Activated CD8-positive, alpha-beta T cell treated with anti-CD3 and anti-CD28 coated beads, Interleukin-2, amount 10 ng/mL, durations not matched to agents 7 days and 5 days (primary cell): ENCODE results near the gene RBM45. TPM values are rescaled to one million over a fixed set of nuclear protein-coding genes. Genes with fewer than 3 reads are reported as not detected.

Experiments used
- ATAC-seq: fragments of 150-1000 bp; cut with Tn5 transposase; one replicate; pipeline ENCODE4 v1.10.0; 2021; ENCODE audit warnings: moderate library complexity
- CTCF ChIA-PET: fragments of 350-600 bp; sonication (Branson Sonifier 250); formaldehyde crosslinking; loops from one replicate; lab custom pipeline; 2021; ENCODE audit warnings: antibody characterized with exemption; lab: Charles Lee
- POLR2A ChIA-PET: fragments of 350-600 bp; sonication (Branson Sonifier 250); formaldehyde crosslinking; loops from one replicate; lab custom pipeline; 2021; ENCODE audit warnings: antibody characterized with exemption; lab: Charles Lee
- DNase-seq: peaks from one replicate; pipeline ENCODE4 v3.0.0-alpha.2; 2020
- H3K27ac Mint-ChIP-seq: one replicate; pipeline ENCODE4 v1.8.0; 2021; ENCODE audit warnings: mild to moderate bottlenecking, mixed read lengths
- H3K27me3 Mint-ChIP-seq: one replicate; pipeline ENCODE4 v1.8.0; 2021; ENCODE audit warnings: low read depth, mixed read lengths
- H3K36me3 Mint-ChIP-seq: one replicate; pipeline ENCODE4 v1.8.0; 2021; ENCODE audit warnings: low read depth, mixed read lengths
- H3K4me1 Mint-ChIP-seq: one replicate; pipeline ENCODE4 v1.8.0; 2021; ENCODE audit warnings: low read depth, mixed read lengths
- H3K4me3 Mint-ChIP-seq: one replicate; pipeline ENCODE4 v1.8.0; 2021; ENCODE audit warnings: mild to moderate bottlenecking, mixed read lengths
- H3K9me3 Mint-ChIP-seq: one replicate; pipeline ENCODE4 v1.8.0; 2022; ENCODE audit warnings: mixed read lengths; ENCODE audit not compliant: insufficient read depth
- total RNA-seq, 2 experiments: library from RNA; stranded (reverse); gene quantifications; one replicate each; pipeline ENCODE4 v1.2.3, GENCODE V29; 2021

Gene RBM45, protein sequence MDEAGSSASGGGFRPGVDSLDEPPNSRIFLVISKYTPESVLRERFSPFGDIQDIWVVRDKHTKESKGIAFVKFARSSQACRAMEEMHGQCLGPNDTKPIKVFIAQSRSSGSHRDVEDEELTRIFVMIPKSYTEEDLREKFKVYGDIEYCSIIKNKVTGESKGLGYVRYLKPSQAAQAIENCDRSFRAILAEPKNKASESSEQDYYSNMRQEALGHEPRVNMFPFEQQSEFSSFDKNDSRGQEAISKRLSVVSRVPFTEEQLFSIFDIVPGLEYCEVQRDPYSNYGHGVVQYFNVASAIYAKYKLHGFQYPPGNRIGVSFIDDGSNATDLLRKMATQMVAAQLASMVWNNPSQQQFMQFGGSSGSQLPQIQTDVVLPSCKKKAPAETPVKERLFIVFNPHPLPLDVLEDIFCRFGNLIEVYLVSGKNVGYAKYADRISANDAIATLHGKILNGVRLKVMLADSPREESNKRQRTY
- 10 to 100 TPM; 16.9 to 18.0 TPM for total RNA-seq

DNA sequence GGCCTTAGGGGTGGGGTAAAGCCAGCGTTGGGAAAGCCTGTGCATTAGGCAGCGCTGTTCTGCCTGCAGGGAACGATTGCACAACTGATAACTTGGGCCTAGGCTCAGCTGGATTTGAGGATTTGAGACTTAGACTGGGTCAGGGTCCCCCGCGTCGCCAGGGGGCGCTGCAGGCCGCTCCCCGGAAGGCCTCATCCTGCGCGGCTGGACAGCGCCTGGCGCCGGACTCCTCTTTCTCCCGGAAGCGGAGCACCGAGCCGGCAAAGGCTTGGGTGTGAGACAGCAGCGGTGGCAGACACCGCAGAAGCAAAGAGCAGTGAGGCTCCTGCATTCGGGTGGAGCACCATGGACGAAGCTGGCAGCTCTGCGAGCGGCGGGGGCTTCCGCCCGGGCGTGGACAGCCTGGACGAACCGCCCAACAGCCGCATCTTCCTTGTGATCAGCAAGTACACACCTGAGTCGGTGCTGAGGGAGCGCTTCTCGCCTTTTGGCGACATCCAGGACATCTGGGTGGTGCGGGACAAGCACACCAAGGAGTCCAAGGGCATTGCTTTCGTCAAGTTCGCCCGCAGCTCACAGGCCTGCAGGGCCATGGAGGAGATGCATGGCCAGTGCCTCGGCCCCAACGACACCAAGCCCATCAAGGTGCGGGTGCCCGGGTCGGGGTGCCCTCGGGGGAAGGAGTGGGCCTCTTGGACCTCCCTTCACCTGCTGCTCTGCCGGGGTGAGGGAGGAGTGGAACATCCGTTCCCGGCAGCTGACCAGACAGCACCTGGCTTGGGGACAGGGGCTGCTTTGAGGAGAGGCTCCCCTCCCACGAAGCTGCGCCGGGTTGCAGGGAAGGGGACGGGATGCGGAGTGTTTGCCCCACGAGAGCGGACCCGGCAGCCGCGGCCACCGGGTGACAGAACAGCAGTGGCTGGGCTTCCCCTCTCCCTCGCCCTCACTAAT is at the start of gene RBM45:
Gene RBM45, plus strand, starts transcription at position 236 of the 951 bp plus-strand sequence. Its CDS starts 110 bp downstream, at position 346.
- ChIA-PET POLR2A (interaction anchor here (1.3 kb wide), 1 partner anchor 301 kb away, joined by 6 read pairs; no protein-coding TSS in a partner anchor), CTCF (interaction anchor here (0.6 to 3.8 kb wide), 36 partner anchors 10 to 930 kb away, joined by 3 to 37 read pairs (median 4); no protein-coding TSS in a partner anchor)
- Mint-ChIP-seq H3K4me3 (peak within 1 kb of the TSS; percentile 95), H3K27me3 (no peaks in the 10 kb centered on the region), H3K9me3 (no peaks in the 10 kb centered on the region), H3K36me3 (peaks cover 7% of the 10 kb centered on the region), H3K4me1 (peaks cover 31% of the 10 kb centered on the region), H3K27ac (peak within 1 kb of the TSS; percentile 91)
- ATAC-seq (peak; percentile 95), DNase-seq (peak; percentile 89)

GRCh38 chr2:178066324-178066723 is 45.9 kb upstream of the RBM45 start:
- no peak overlapping the region for H3K27ac Mint-ChIP-seq
- CTCF ChIA-PET, result no interaction called here
- POLR2A ChIA-PET, result no interaction called here
- no peaks in the 10 kb centered on the region for H3K4me1 Mint-ChIP-seq
- DNase-seq (no peak), ATAC-seq (no peak)
- no peak overlapping the region for H3K4me3 Mint-ChIP-seq
- H3K9me3 Mint-ChIP-seq, result no peaks in the 10 kb centered on the region
- H3K36me3 Mint-ChIP-seq, result no peaks in the 10 kb centered on the region
- H3K27me3 Mint-ChIP-seq, result peaks cover 20% of the 10 kb centered on the region

DNA sequence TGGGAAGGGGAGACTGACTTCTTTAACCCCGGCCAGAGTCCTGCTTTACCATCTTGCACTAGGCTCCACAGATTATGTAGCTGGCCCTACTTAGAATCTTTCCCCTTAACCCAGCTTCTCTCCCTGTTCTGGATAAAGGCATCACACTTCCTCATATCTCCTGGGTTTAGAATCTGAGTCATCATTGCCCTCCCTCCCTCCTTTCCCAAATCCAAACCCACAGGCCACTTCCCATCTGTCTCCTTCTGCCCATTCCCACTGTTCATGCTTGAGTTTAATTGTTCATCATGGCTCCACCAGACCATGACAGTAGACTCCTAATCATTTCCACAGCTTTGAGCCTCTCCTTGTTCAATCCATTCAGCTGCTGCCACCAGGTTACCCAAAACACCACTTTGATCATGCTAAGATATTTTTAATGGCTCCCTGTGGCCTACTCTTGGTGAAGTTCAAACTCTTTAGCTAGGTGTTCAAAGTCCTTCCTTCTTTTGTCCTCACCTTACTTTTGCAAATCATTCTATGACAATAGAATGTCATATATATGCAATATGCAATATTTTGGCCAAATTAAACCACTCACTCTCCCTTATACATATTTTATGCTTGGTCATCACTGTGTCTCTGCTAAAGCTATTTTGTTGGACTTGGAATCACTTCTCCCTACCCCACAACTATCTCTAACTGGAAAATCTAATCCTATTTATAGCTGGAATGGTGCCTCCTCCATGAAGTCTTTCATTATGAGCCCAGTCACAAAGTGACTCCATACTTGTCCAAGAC is 45.2 kb upstream of the RBM45 start:
- no peaks in the 10 kb centered on the region for H3K36me3 Mint-ChIP-seq
- no peak for ATAC-seq
- no peaks in the 10 kb centered on the region for H3K4me1 Mint-ChIP-seq
- POLR2A ChIA-PET, result no interaction called here
- peaks cover 22% of the 10 kb centered on the region for H3K27me3 Mint-ChIP-seq
- H3K4me3 Mint-ChIP-seq, result no peak overlapping the region
- H3K27ac Mint-ChIP-seq, result no peak overlapping the region
- CTCF ChIA-PET, result no interaction called here
- DNase-seq, result no peak
- no peaks in the 10 kb centered on the region for H3K9me3 Mint-ChIP-seq

DNA sequence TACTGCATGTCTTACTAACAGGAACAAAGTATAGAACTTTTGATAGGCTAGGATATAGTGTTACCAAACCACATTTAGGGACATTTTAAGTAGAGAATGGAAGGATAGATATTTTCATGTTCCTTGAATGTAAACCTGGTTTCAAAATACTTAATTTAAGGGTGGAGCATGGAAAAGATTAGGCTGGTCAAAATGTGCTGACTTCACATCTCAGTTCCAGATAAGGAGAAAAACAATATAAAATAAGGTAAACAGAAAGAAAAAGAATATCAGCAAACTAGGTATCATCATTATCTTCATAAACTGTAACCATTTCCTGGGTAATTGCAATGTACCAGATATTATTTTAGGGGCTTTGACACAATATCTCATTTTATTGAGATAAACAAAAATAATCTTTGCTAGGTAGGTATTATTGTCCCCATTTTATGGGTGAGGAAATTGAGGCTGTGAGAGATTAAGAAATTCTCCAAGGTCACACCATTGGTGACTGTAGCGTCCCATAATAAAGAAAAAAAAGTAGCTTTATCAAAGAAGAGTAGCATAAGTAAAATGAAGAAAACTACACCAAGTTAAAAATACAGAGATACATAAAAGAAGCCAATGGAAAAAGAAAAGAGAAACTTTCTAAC is 43.3 kb upstream of the RBM45 start:
- H3K36me3 Mint-ChIP-seq, result no peaks in the 10 kb centered on the region
- peaks cover 32% of the 10 kb centered on the region for H3K27me3 Mint-ChIP-seq
- POLR2A ChIA-PET, result no interaction called here
- H3K27ac Mint-ChIP-seq, result no peak overlapping the region
- DNase-seq (no peak), ATAC-seq (no peak)
- no peaks in the 10 kb centered on the region for H3K9me3 Mint-ChIP-seq
- H3K4me3 Mint-ChIP-seq, result no peak overlapping the region
- CTCF ChIA-PET, result no interaction called here
- H3K4me1 Mint-ChIP-seq, result peaks cover 9% of the 10 kb centered on the region

DNA sequence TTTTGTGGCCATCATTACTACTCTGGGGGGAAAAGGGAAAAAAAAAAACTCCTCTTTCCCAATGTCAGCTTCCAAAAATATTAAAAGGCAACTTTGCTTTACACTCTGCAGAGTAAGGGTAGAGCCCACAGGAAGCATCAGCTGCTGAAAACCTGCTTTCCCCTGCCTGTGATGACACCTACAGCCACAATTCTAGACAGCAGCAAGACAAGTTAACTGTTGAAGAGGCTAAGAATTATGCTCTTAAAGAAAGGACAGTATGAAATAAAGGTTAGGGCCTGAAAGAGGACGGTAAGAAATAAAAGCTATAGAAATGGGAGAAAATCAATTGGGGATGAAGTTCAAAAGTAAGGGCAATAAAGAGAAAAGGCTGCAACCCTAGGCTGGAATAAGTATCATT is 42.7 kb upstream of the RBM45 start:
- DNase-seq (no peak), ATAC-seq (no peak)
- H3K4me1 Mint-ChIP-seq, result peaks cover 9% of the 10 kb centered on the region
- H3K27ac Mint-ChIP-seq, result no peak overlapping the region
- ChIA-PET CTCF (no interaction called here), POLR2A (no interaction called here)
- H3K27me3 Mint-ChIP-seq, result peaks cover 38% of the 10 kb centered on the region
- no peaks in the 10 kb centered on the region for H3K36me3 Mint-ChIP-seq
- no peaks in the 10 kb centered on the region for H3K9me3 Mint-ChIP-seq
- no peak overlapping the region for H3K4me3 Mint-ChIP-seq

GRCh38 chr2:178070824-178071223 is 41.4 kb upstream of the RBM45 start:
- peaks cover 9% of the 10 kb centered on the region for H3K4me1 Mint-ChIP-seq
- ATAC-seq, result no peak
- H3K27me3 Mint-ChIP-seq, result peaks cover 44% of the 10 kb centered on the region
- H3K4me3 Mint-ChIP-seq, result no peak overlapping the region
- H3K9me3 Mint-ChIP-seq, result no peaks in the 10 kb centered on the region
- POLR2A ChIA-PET, result no interaction called here
- no peaks in the 10 kb centered on the region for H3K36me3 Mint-ChIP-seq
- H3K27ac Mint-ChIP-seq, result no peak overlapping the region
- CTCF ChIA-PET, result no interaction called here
- DNase-seq, result no peak

- peaks cover 46% of the 10 kb centered on the region for H3K27me3 Mint-ChIP-seq
- ChIA-PET POLR2A (no interaction called here), CTCF (interaction anchor here (0.7 kb wide), 1 partner anchor 149 kb away, joined by 3 read pairs; no protein-coding TSS in a partner anchor)
- no peak for ATAC-seq
- no peaks in the 10 kb centered on the region for H3K36me3 Mint-ChIP-seq
- no peaks in the 10 kb centered on the region for H3K9me3 Mint-ChIP-seq
- peaks cover 9% of the 10 kb centered on the region for H3K4me1 Mint-ChIP-seq
- H3K27ac Mint-ChIP-seq, result no peak overlapping the region
- H3K4me3 Mint-ChIP-seq, result peak overlapping the region; percentile 34
- no peak for DNase-seq
Observed at GRCh38 chr2:178072000-178072382, 40.2 kb upstream of the RBM45 start.

DNA sequence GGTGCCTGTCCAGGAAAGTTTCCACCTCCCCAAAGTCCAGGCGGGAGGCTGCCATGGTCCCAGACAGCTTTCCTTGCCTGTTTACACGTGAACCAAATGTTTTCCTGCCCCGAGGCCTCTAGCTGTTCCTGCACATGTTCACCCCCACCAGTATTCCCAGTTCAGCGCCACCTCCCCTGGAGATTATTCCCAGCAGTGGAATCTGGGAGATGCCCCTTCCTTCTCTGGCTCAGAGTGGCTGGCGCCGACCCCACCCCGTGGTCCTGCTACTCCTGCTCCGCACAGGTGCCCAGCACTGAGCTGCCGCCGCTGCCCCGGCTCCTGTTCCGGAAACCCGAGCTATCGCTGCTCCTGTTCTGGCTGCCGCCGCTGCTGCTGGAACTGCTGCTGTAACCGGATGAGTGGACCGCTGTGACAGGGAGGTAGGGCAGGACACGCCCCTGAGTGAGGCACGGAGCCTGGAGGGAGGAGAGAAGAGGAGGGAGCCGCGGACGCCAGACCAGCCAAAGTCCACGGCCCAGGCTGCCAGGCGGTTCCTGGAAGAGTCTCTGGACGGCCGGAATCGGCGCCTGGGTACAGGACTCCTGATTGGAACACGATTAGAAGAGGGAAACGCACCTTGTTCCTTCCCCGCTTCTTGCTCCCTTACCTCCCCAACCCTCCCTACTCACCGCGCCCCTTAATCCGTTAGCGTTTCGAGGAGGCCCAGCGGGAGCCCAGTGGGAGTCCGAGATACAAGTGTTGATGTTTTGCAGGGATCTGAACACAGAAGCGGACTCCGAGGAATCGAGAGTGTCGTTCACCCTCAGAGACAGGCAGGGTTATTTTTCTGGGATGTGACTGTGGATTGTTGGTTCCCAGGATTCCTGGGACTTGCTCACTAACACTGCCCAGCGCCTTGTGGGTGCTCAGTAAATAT is 39.6 kb upstream of the RBM45 start, which contains the start of gene PDE11A:
Gene PDE11A, minus strand, starts transcription at position 395 of the 919 bp plus-strand sequence. Its CDS starts 340 bp downstream, at position 55.
- ChIA-PET CTCF (interaction anchor here (0.7 kb wide), 1 partner anchor 149 kb away, joined by 3 read pairs; no protein-coding TSS in a partner anchor), POLR2A (no interaction called here)
- H3K27ac Mint-ChIP-seq, result no peak within 1 kb of the TSS
- peak within 1 kb of the TSS; percentile 34 for H3K4me3 Mint-ChIP-seq
- H3K27me3 Mint-ChIP-seq, result peaks cover 49% of the 10 kb centered on the region
- peaks cover 9% of the 10 kb centered on the region for H3K4me1 Mint-ChIP-seq
- ATAC-seq, result peak; percentile 94
- no peaks in the 10 kb centered on the region for H3K9me3 Mint-ChIP-seq
- DNase-seq, result peak; percentile 66
- H3K36me3 Mint-ChIP-seq, result no peaks in the 10 kb centered on the region

- H3K4me1 Mint-ChIP-seq, result peaks cover 9% of the 10 kb centered on the region
- no peak overlapping the region for H3K4me3 Mint-ChIP-seq
- DNase-seq (no peak), ATAC-seq (no peak)
- H3K27me3 Mint-ChIP-seq, result peaks cover 52% of the 10 kb centered on the region
- H3K27ac Mint-ChIP-seq, result no peak overlapping the region
- ChIA-PET POLR2A (no interaction called here), CTCF (interaction anchor here (1.1 kb wide), 1 partner anchor 38 kb away, joined by 3 read pairs; the partner anchor contains the start of gene RBM45)
- H3K9me3 Mint-ChIP-seq, result no peaks in the 10 kb centered on the region
- H3K36me3 Mint-ChIP-seq, result no peaks in the 10 kb centered on the region
Observed at GRCh38 chr2:178074123-178075005, 37.9 kb upstream of the RBM45 start.
